ENCODE measurements around the gene NSRP1. TPM values are rescaled to one million over a fixed set of nuclear protein-coding genes. Genes with fewer than 3 reads are reported as not detected.

NSRP1 gene
- total and polyA plus RNA-seq, 2 of the 4 experiments (the other 2 are of a cell fraction): 3.4 to 14.2 TPM

DNA sequence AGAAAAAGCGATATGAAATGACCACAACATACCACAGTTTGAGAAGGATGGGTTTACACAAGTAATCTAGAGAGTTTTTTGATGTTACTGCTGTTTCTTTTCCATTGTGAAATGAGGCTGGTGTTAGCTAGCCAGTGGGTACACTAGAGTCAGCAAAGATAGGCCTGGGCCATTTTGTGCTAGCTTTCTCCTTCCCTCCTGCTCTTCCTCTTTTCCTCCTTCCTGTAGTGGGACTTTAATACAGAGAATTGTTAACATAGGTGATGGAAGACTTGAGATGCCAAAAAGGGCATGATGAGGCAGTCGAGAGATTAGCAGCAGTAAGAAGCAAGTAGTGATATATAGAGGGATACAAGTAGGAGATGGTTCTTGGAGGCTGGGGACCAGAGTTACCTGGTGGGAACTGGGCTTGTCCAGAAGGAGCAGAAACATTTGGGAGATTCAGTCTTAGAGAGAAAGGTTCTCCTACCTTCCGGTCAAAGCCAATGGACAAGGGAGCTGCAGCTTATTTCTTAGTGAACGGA lies 7.7 kb downstream of the NSRP1 start:
- ChIA-PET CTCF (interaction anchor here (1.0 to 1.2 kb wide), 3 partner anchors 15 to 154 kb away, joined by 4 to 6 read pairs (median 4); no protein-coding TSS in a partner anchor), POLR2A (ENCODE audit: unreplicated experiment) (no interaction called here)
- H3K4ac ChIP-seq (ENCODE audit: low read depth, low read length): no peak overlapping the region
- H4K5ac ChIP-seq (ENCODE audit: low read depth, low read length): no peak overlapping the region
- no peak overlapping the region for H2BK20ac ChIP-seq (ENCODE audit: low read depth, low read length)
- H3K9ac ChIP-seq (ENCODE audit: low read depth, low read length): no peak overlapping the region
- no TSS peak for BruUV-seq (replicated peaks)
- H3K36me3 ChIP-seq (ENCODE audit: control insufficient read depth, insufficient read depth, low read length): peaks cover 12% of the 10 kb centered on the region
- no peak overlapping the region for H3K27ac ChIP-seq (ENCODE audit: insufficient read depth, low read length)
- no peak overlapping the region for H2BK15ac ChIP-seq (ENCODE audit: low read depth, low read length)
- H2AFZ ChIP-seq (replicated peaks; ENCODE audit: low read length, poor library complexity): no peak overlapping the region
- H3K4me3 ChIP-seq (ENCODE audit: insufficient read depth, low read depth, low read length): no peak overlapping the region
- H3K4me1 ChIP-seq (ENCODE audit: control insufficient read depth, insufficient read depth, low read length): no peaks in the 10 kb centered on the region
- intact Hi-C loops (cut with micrococcal nuclease) (loop anchor here (10.0 kb wide), 1 partner anchor 350 kb away; the partner anchor contains the start of gene GOSR1), in situ Hi-C loops (cut with MboI; ENCODE audit: low sequenced_read_pairs) (no loop called here), dilution Hi-C loops (cut with HindIII; ENCODE audit: low sequenced_read_pairs, unreplicated experiment) (no loop called here)
- H2AK9ac ChIP-seq (replicated peaks; ENCODE audit: low read depth, low read length, poor library complexity): no peak overlapping the region
- H3K14ac ChIP-seq (replicated peaks; ENCODE audit: low read depth, low read length): no peak overlapping the region
- H2BK5ac ChIP-seq (ENCODE audit: low read depth, low read length, poor library complexity, severe bottlenecking): no peak overlapping the region
- no peaks in the 10 kb centered on the region for H3K27me3 ChIP-seq (ENCODE audit: control insufficient read depth, insufficient read depth, low read length)
- H4K20me1 ChIP-seq (ENCODE audit: insufficient read depth, low read length): peaks cover 59% of the 10 kb centered on the region
- TF ChIP-seq, protein P1, sequence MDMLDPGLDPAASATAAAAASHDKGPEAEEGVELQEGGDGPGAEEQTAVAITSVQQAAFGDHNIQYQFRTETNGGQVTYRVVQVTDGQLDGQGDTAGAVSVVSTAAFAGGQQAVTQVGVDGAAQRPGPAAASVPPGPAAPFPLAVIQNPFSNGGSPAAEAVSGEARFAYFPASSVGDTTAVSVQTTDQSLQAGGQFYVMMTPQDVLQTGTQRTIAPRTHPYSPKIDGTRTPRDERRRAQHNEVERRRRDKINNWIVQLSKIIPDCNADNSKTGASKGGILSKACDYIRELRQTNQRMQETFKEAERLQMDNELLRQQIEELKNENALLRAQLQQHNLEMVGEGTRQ (IDR thresholded peaks at IDR 0.05; ENCODE audit: low read depth, low read length): no peak
- no peak for TF ChIP-seq CEBPB (IDR thresholded peaks at IDR 0.05; ENCODE audit: low read depth, low read length)
- no peak for TF ChIP-seq MAFK (IDR thresholded peaks at IDR 0.05; ENCODE audit: low read depth, low read length)
- no peak for TF ChIP-seq MAZ (IDR thresholded peaks at IDR 0.05; ENCODE audit: borderline replicate concordance, low read depth, low read length)
- TF ChIP-seq SMC3 (IDR thresholded peaks at IDR 0.05; ENCODE audit: low read depth, low read length): no peak
- TF ChIP-seq, protein P2, sequence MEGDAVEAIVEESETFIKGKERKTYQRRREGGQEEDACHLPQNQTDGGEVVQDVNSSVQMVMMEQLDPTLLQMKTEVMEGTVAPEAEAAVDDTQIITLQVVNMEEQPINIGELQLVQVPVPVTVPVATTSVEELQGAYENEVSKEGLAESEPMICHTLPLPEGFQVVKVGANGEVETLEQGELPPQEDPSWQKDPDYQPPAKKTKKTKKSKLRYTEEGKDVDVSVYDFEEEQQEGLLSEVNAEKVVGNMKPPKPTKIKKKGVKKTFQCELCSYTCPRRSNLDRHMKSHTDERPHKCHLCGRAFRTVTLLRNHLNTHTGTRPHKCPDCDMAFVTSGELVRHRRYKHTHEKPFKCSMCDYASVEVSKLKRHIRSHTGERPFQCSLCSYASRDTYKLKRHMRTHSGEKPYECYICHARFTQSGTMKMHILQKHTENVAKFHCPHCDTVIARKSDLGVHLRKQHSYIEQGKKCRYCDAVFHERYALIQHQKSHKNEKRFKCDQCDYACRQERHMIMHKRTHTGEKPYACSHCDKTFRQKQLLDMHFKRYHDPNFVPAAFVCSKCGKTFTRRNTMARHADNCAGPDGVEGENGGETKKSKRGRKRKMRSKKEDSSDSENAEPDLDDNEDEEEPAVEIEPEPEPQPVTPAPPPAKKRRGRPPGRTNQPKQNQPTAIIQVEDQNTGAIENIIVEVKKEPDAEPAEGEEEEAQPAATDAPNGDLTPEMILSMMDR (conservative IDR thresholded peaks at IDR 0.05; ENCODE audit: low read depth, low read length): no peak
- TF ChIP-seq RAD21 (IDR thresholded peaks at IDR 0.05; ENCODE audit: low read length): no peak
- TF ChIP-seq, protein P3, sequence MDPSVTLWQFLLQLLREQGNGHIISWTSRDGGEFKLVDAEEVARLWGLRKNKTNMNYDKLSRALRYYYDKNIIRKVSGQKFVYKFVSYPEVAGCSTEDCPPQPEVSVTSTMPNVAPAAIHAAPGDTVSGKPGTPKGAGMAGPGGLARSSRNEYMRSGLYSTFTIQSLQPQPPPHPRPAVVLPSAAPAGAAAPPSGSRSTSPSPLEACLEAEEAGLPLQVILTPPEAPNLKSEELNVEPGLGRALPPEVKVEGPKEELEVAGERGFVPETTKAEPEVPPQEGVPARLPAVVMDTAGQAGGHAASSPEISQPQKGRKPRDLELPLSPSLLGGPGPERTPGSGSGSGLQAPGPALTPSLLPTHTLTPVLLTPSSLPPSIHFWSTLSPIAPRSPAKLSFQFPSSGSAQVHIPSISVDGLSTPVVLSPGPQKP (IDR thresholded peaks at IDR 0.05; ENCODE audit: borderline replicate concordance, low read depth, low read length): no peak
- no peak for TF ChIP-seq NFE2L2 (IDR thresholded peaks at IDR 0.05; ENCODE audit: low read depth, low read length)
- no peak for TF ChIP-seq FOS (IDR thresholded peaks at IDR 0.05; ENCODE audit: low read depth, low read length)
- no peak for TF ChIP-seq BHLHE40 (IDR thresholded peaks at IDR 0.05; ENCODE audit: low read depth, low read length)
- no peak for TF ChIP-seq MXI1 (IDR thresholded peaks at IDR 0.05; ENCODE audit: borderline replicate concordance, low read depth, low read length)
- TF ChIP-seq POLR2A (IDR thresholded peaks at IDR 0.05; ENCODE audit: low read depth, low read length): no peak
- TF ChIP-seq RFX5 (IDR thresholded peaks at IDR 0.05; ENCODE audit: low read depth, low read length): no peak
- no peak for TF ChIP-seq CHD1 (IDR thresholded peaks at IDR 0.05; ENCODE audit: low read depth, low read length)
- TF ChIP-seq RCOR1 (IDR thresholded peaks at IDR 0.05; ENCODE audit: insufficient replicate concordance, low read length): no peak
- no peaks in the 10 kb centered on the region for H3K9me1 ChIP-seq (ENCODE audit: insufficient read depth, low read length)
- H2BK120ac ChIP-seq (ENCODE audit: low read depth, low read length): no peak overlapping the region
- no peak overlapping the region for H2AK5ac ChIP-seq (ENCODE audit: low read depth, low read length)
- H3K56ac ChIP-seq (ENCODE audit: extremely low read depth, insufficient read depth, low read length): no peak overlapping the region
- no peak overlapping the region for H3K23ac ChIP-seq (ENCODE audit: low read depth, low read length)
- peaks cover 17 to 48% of the 10 kb centered on the region in 2 experiments; a peak in 3 of 4 replicates for H3K79me1 ChIP-seq (ENCODE audit: low read depth in 1 of 2, low read length in 2 of 2)
- no peaks in the 10 kb centered on the region for H3K9me3 ChIP-seq (ENCODE audit: control insufficient read depth, insufficient read depth, low read length)
- H3K18ac ChIP-seq (ENCODE audit: low read depth, low read length): no peak overlapping the region
- H4K8ac ChIP-seq (ENCODE audit: low read depth in 2 of 2, low read length in 2 of 2): no peak overlapping the region
- ATAC-seq (ENCODE audit: low read depth): no peak
- 100% methylated on average over 1 of the region's 4 CpGs; no CpG with 5 or more reads in 1 of the 2 experiments for WGBS, 2 experiments (ENCODE audit: extremely low coverage in 2 of 2, insufficient read length in 1 of 2)
- DNase-seq: no peak
- H3K4me2 ChIP-seq (ENCODE audit: low read depth, low read length): no peak overlapping the region
- H4K91ac ChIP-seq (ENCODE audit: insufficient read depth, low read depth, low read length): no peak overlapping the region

Measured in IMR-90 (cell line).